ENCODE results near the gene CACNA1H.

Gene CACNA1H

GRCh38 chr16:1215574-1216295 lies 62.8 kb downstream of the CACNA1H start:
- Histone ChIP-seq H3K36me3 (ENCODE audit: control insufficient read depth, insufficient read depth, low read length) (no peaks in the 10 kb centered on the region), H3K4me3 (replicated peaks; ENCODE audit: low read depth, low read length) (no peak overlapping the region), H3K27me3 (replicated peaks; ENCODE audit: control insufficient read depth, insufficient read depth, low read length) (no peaks in the 10 kb centered on the region)
- DNase-seq (ENCODE audit: extremely low read depth, insufficient read length): no peak
- TF ChIP-seq CTCF (IDR thresholded peaks at IDR 0.05; ENCODE audit: insufficient read depth, low read length, poor library complexity, severe bottlenecking): no peak

- no peak overlapping the region for H3K4me3 ChIP-seq (replicated peaks; ENCODE audit: low read depth, low read length)
- no peaks in the 10 kb centered on the region for H3K27me3 ChIP-seq (replicated peaks; ENCODE audit: control insufficient read depth, insufficient read depth, low read length)
- no peak for TF ChIP-seq CTCF (IDR thresholded peaks at IDR 0.05; ENCODE audit: insufficient read depth, low read length, poor library complexity, severe bottlenecking)
- no peak for DNase-seq (ENCODE audit: extremely low read depth, insufficient read length)
- H3K36me3 ChIP-seq (ENCODE audit: control insufficient read depth, insufficient read depth, low read length): no peaks in the 10 kb centered on the region
Observed at GRCh38 chr16:1216296-1216619, 63.4 kb downstream of the CACNA1H start.

- H3K4me3 ChIP-seq (replicated peaks; ENCODE audit: low read depth, low read length): no peak overlapping the region
- no peaks in the 10 kb centered on the region for H3K36me3 ChIP-seq (ENCODE audit: control insufficient read depth, insufficient read depth, low read length)
- no peaks in the 10 kb centered on the region for H3K27me3 ChIP-seq (replicated peaks; ENCODE audit: control insufficient read depth, insufficient read depth, low read length)
- TF ChIP-seq CTCF (IDR thresholded peaks at IDR 0.05; ENCODE audit: insufficient read depth, low read length, poor library complexity, severe bottlenecking): no peak
- DNase-seq (ENCODE audit: extremely low read depth, insufficient read length): no peak
Observed at GRCh38 chr16:1216681-1217400, 63.9 kb downstream of the CACNA1H start.

- Histone ChIP-seq H3K4me3 (replicated peaks; ENCODE audit: low read depth, low read length) (no peak overlapping the region), H3K36me3 (ENCODE audit: control insufficient read depth, insufficient read depth, low read length) (no peaks in the 10 kb centered on the region), H3K27me3 (replicated peaks; ENCODE audit: control insufficient read depth, insufficient read depth, low read length) (no peaks in the 10 kb centered on the region)
- TF ChIP-seq CTCF (IDR thresholded peaks at IDR 0.05; ENCODE audit: insufficient read depth, low read length, poor library complexity, severe bottlenecking): no peak
- DNase-seq (ENCODE audit: extremely low read depth, insufficient read length): no peak
Observed at GRCh38 chr16:1217526-1217925, 64.6 kb downstream of the CACNA1H start.

- Histone ChIP-seq H3K27me3 (replicated peaks; ENCODE audit: control insufficient read depth, insufficient read depth, low read length) (no peaks in the 10 kb centered on the region), H3K36me3 (ENCODE audit: control insufficient read depth, insufficient read depth, low read length) (no peaks in the 10 kb centered on the region), H3K4me3 (replicated peaks; ENCODE audit: low read depth, low read length) (no peak overlapping the region)
- DNase-seq (ENCODE audit: extremely low read depth, insufficient read length): no peak
- TF ChIP-seq CTCF (IDR thresholded peaks at IDR 0.05; ENCODE audit: insufficient read depth, low read length, poor library complexity, severe bottlenecking): no peak
Observed at GRCh38 chr16:1218061-1218929, 65.4 kb downstream of the CACNA1H start.

Measured in GM06990 (cell line).